SK-N-SH treated with all-trans-retinoic acid at 6 μM for 48 hours (cell line): ENCODE results near the gene ADAT3.

ENCODE experiments used
- ATAC-seq: fragments of 200-7000 bp; cut with Tn5 transposase; 3 replicates; pipeline ENCODE4 v1.9.1; 2020; ENCODE audit warnings: mild to moderate bottlenecking, moderate library complexity
- ARNTL ChIP-seq: fragments of 450-650 bp; formaldehyde crosslinking; IDR thresholded peaks from 2 replicates; pipeline ENCODE4 v1.5.0; 2020; ENCODE audit warnings: low read depth, mild to moderate bottlenecking, moderate library complexity, borderline replicate concordance
- BACH2 ChIP-seq: fragments of 250-450 bp; sonication (Bioruptor Pico); IDR thresholded peaks from 2 replicates; pipeline ENCODE4 v1.9.0; 2021; ENCODE audit warnings: mild to moderate bottlenecking, borderline replicate concordance
- CREB5 ChIP-seq: fragments of 250-450 bp; sonication (Bioruptor Pico); IDR thresholded peaks from 2 replicates; pipeline ENCODE4 v1.5.1; 2020; ENCODE audit warnings: low read depth, mild to moderate bottlenecking, moderate library complexity
- CSDC2 ChIP-seq: fragments of 250-450 bp; sonication (Bioruptor Pico); IDR thresholded peaks from 2 replicates; pipeline ENCODE4 v1.5.0; 2020; ENCODE audit warnings: mild to moderate bottlenecking, moderate library complexity
- CSRNP3 ChIP-seq: fragments of 250-450 bp; sonication (Bioruptor Pico); IDR thresholded peaks from 2 replicates; pipeline ENCODE4 v1.5.1; 2021; ENCODE audit warnings: mild to moderate bottlenecking, moderate library complexity
- ESRRG ChIP-seq: fragments of 250-450 bp; sonication (Bioruptor Pico); IDR thresholded peaks from 2 replicates; pipeline ENCODE4 v1.6.1; 2021; ENCODE audit warnings: mild to moderate bottlenecking
- ISL1 ChIP-seq: fragments of 250-450 bp; sonication (Bioruptor Pico); IDR thresholded peaks from 2 replicates; pipeline ENCODE4 v2.1.2; 2022; ENCODE audit warnings: mild to moderate bottlenecking, moderate library complexity
- OSR1 ChIP-seq: fragments of 250-450 bp; sonication (Bioruptor Pico); IDR thresholded peaks from 2 replicates; pipeline ENCODE4 v1.8.0; 2022; ENCODE audit warnings: moderate library complexity, mild to moderate bottlenecking, inconsistent platforms
- PATZ1 ChIP-seq: fragments of 250-450 bp; sonication (Bioruptor Pico); IDR thresholded peaks from 2 replicates; pipeline ENCODE4 v1.8.0; 2020; ENCODE audit warnings: mild to moderate bottlenecking, moderate library complexity, borderline replicate concordance
- POU6F1 ChIP-seq: fragments of 250-450 bp; sonication (Bioruptor Pico); IDR thresholded peaks from 2 replicates; pipeline ENCODE4 v1.8.0; 2021; ENCODE audit warnings: low read depth, mild to moderate bottlenecking, moderate library complexity, borderline replicate concordance
- PPARA ChIP-seq: fragments of 250-450 bp; sonication (Bioruptor Pico); IDR thresholded peaks from 2 replicates; pipeline ENCODE4 v1.5.0; 2020; ENCODE audit warnings: mild to moderate bottlenecking, borderline replicate concordance
- RARB ChIP-seq: fragments of 250-450 bp; sonication (Bioruptor Pico); IDR thresholded peaks from 2 replicates; pipeline ENCODE4 v1.8.0; 2021; ENCODE audit warnings: mild to moderate bottlenecking, moderate library complexity
- SNAI2 ChIP-seq: fragments of 250-450 bp; sonication (Bioruptor Pico); IDR thresholded peaks from 2 replicates; pipeline ENCODE4 v1.5.0; 2020; ENCODE audit warnings: mild to moderate bottlenecking, moderate library complexity
- TCF4 ChIP-seq: fragments of 250-450 bp; sonication (Bioruptor Pico); IDR thresholded peaks from 2 replicates; pipeline ENCODE4 v1.8.0; 2021; ENCODE audit warnings: mild to moderate bottlenecking, moderate library complexity, borderline replicate concordance
- TOX ChIP-seq: fragments of 250-450 bp; sonication (Bioruptor Pico); IDR thresholded peaks from 2 replicates; pipeline ENCODE4 v1.8.0; 2021; ENCODE audit warnings: mild to moderate bottlenecking, moderate library complexity, borderline replicate concordance
- TSHZ2 ChIP-seq: fragments of 250-450 bp; sonication (Bioruptor Pico); IDR thresholded peaks from 2 replicates; pipeline ENCODE4 v1.5.0; 2020; ENCODE audit warnings: mild to moderate bottlenecking, moderate library complexity
- ZC3H10 ChIP-seq: fragments of 250-450 bp; sonication (Bioruptor Pico); IDR thresholded peaks from 2 replicates; pipeline ENCODE4 v1.5.1; 2021; ENCODE audit warnings: mild to moderate bottlenecking, moderate library complexity
- ZFP3 ChIP-seq: fragments of 250-450 bp; sonication (Bioruptor Pico); IDR thresholded peaks from 2 replicates; pipeline ENCODE4 v1.5.0; 2020; ENCODE audit warnings: mild to moderate bottlenecking, moderate library complexity
- ZFP30 ChIP-seq: fragments of 450-650 bp; formaldehyde crosslinking; IDR thresholded peaks from 2 replicates; pipeline ENCODE4 v1.5.0; 2022; ENCODE audit warnings: mild to moderate bottlenecking, moderate library complexity
- ZNF565 ChIP-seq: fragments of 450-650 bp; formaldehyde crosslinking; conservative IDR thresholded peaks from 2 replicates; pipeline ENCODE4 v1.5.0; 2020; ENCODE audit warnings: low read depth, mild to moderate bottlenecking, moderate library complexity
- ZNF8 ChIP-seq: fragments of 450-650 bp; formaldehyde crosslinking; IDR thresholded peaks from 2 replicates; pipeline ENCODE4 v1.5.0; 2020; ENCODE audit warnings: mild to moderate bottlenecking, moderate library complexity

ADAT3 gene

GRCh38 chr19:1863328-1863637 lies 41.9 kb upstream of the ADAT3 start, which contains the start of gene KLF16:
TSS of gene KLF16 (minus strand) at chr19:1863579. CDS start at chr19:1863497, 82 bp downstream.
- TF ChIP-seq ZFP3 (CRISPR knock-in tag): no peak
- no peak for TF ChIP-seq TOX (CRISPR knock-in tag)
- TF ChIP-seq TCF4 (CRISPR knock-in tag): no peak
- no peak for TF ChIP-seq CSRNP3 (CRISPR knock-in tag)
- TF ChIP-seq ZFP30 (CRISPR knock-in tag): no peak
- no peak for TF ChIP-seq OSR1
- TF ChIP-seq ISL1 (CRISPR knock-in tag): no peak
- no peak for TF ChIP-seq RARB (CRISPR knock-in tag)
- TF ChIP-seq ZNF8 (CRISPR knock-in tag): no peak
- no peak for TF ChIP-seq ZNF565 (CRISPR knock-in tag)
- TF ChIP-seq, all 23 proteins: peak for 0
- ATAC-seq: no peak

GRCh38 chr19:1863638-1864479 lies 41.3 kb upstream of the ADAT3 start:
- TF ChIP-seq CREB5 (CRISPR knock-in tag) (no peak), OSR1 (no peak), RARB (CRISPR knock-in tag) (no peak), ISL1 (CRISPR knock-in tag) (no peak), POU6F1 (CRISPR knock-in tag) (no peak), CSDC2 (CRISPR knock-in tag) (no peak), SNAI2 (CRISPR knock-in tag) (no peak), ZFP30 (CRISPR knock-in tag) (no peak), ZNF8 (CRISPR knock-in tag) (no peak), PATZ1 (CRISPR knock-in tag) (no peak), ESRRG (no peak), BACH2 (CRISPR knock-in tag) (no peak), PPARA (CRISPR knock-in tag) (no peak), ZFP3 (CRISPR knock-in tag) (no peak), ARNTL (CRISPR knock-in tag) (no peak), TOX (CRISPR knock-in tag) (no peak), ZC3H10 (CRISPR knock-in tag) (no peak), TSHZ2 (CRISPR knock-in tag) (no peak)
- TF ChIP-seq, all 23 proteins: peak for 0
- peak; percentile 73 for ATAC-seq
